ENCODE results near the gene EPS8L3.

- TF ChIP-seq ELF4 (CRISPR knock-in tag; IDR thresholded peaks at IDR 0.05) (no peak), IRF9 (tag; IDR thresholded peaks at IDR 0.05) (no peak), PTTG1 (tag; IDR thresholded peaks at IDR 0.05; ENCODE audit: low read depth) (no peak), POLR2A (conservative IDR thresholded peaks at IDR 0.05) (no peak), FOXP4 (CRISPR knock-in tag; IDR thresholded peaks at IDR 0.05; ENCODE audit: borderline replicate concordance) (no peak), NFIC (IDR thresholded peaks at IDR 0.05) (no peak)
These were observed 4.6 kb upstream of the EPS8L3 start for GRCh38 chr1:109768335-109768650.
